Activated naive CD4-positive, alpha-beta T cell treated with anti-CD3 and anti-CD28 coated beads for 36 hours (primary cell): Measurements from ENCODE around the gene RAET1G. TPM values are rescaled to one million over a fixed set of nuclear protein-coding genes. Genes with fewer than 3 reads are reported as not detected.
"Not testable (repeated sequence)": the region's sequence is repeated elsewhere in the genome, so short reads cannot be mapped to it uniquely, and the experiment has no call there.

ENCODE experiments used
- CTCF ChIA-PET: fragments of 350-600 bp; sonication (Branson Sonifier 250); formaldehyde crosslinking; loops from one replicate; lab custom pipeline; 2021; ENCODE audit warnings: antibody characterized with exemption; lab: Charles Lee
- DNase-seq: peaks from one replicate; pipeline ENCODE4 v3.0.0-alpha.2; 2020
- H3K27ac Mint-ChIP-seq: one replicate; pipeline ENCODE4 v1.8.0; 2021; ENCODE audit warnings: mild to moderate bottlenecking, mixed read lengths
- H3K27me3 Mint-ChIP-seq: one replicate; pipeline ENCODE4 v1.8.0; 2021; ENCODE audit warnings: low read depth, mixed read lengths
- H3K36me3 Mint-ChIP-seq: one replicate; pipeline ENCODE4 v1.8.0; 2021; ENCODE audit warnings: low read depth, mixed read lengths
- H3K4me1 Mint-ChIP-seq: one replicate; pipeline ENCODE4 v1.8.0; 2021; ENCODE audit warnings: low read depth, mixed read lengths
- H3K4me3 Mint-ChIP-seq: one replicate; pipeline ENCODE4 v1.8.0; 2021; ENCODE audit warnings: mild to moderate bottlenecking, moderate library complexity, mixed read lengths
- H3K9me3 Mint-ChIP-seq: one replicate; pipeline ENCODE4 v1.8.0; 2021; ENCODE audit warnings: mixed read lengths
- intact Hi-C: fragments of 100-400 bp; cut with micrococcal nuclease; formaldehyde crosslinking; loops from one replicate; pipeline ENCODE4 v1.15.1; 2023
- total RNA-seq, 2 experiments: library from RNA; stranded (reverse); gene quantifications; one replicate each; pipeline ENCODE4 v1.2.3, GENCODE V29; 2021

The RAET1G gene
- total RNA-seq, 2 experiments from 2014 or later = not detected

- intact Hi-C loops = loop anchor here (1.0 kb wide), 6 partner anchors 21 to 216 kb away; partner anchors contain the start of gene NUP43
- peak overlapping the region; percentile 90 for H3K4me3 Mint-ChIP-seq
Observed at GRCh38 chr6:149962461-149963211, 39.7 kb upstream of the RAET1G start.

GRCh38 chr6:149961728-149962425 is 39.0 kb upstream of the RAET1G start:
- Mint-ChIP-seq H3K27me3 (peaks cover 59% of the 10 kb centered on the region), H3K36me3 (peaks cover 5% of the 10 kb centered on the region), H3K9me3 (no peaks in the 10 kb centered on the region), H3K4me1 (peaks cover 19% of the 10 kb centered on the region), H3K27ac (no peak overlapping the region), H3K4me3 (no peak overlapping the region)
- intact Hi-C loops = loop anchor here (2.0 kb wide), 1 partner anchor 55 kb away; no protein-coding TSS in a partner anchor
- CTCF ChIA-PET = interaction anchor here (0.7 to 1.1 kb wide), 4 partner anchors 22 to 74 kb away, joined by 3 to 4 read pairs (median 4); no protein-coding TSS in a partner anchor
- DNase-seq = peak; percentile 70

More at GRCh38 chr6:149962461-149963211, 39.7 kb upstream of the RAET1G start:
- Mint-ChIP-seq H3K27me3 (peaks cover 63% of the 10 kb centered on the region), H3K36me3 (peaks cover 5% of the 10 kb centered on the region), H3K27ac (no peak overlapping the region), H3K4me1 (peaks cover 19% of the 10 kb centered on the region), H3K9me3 (no peaks in the 10 kb centered on the region)
- CTCF ChIA-PET = interaction anchor here (0.8 to 1.1 kb wide), 3 partner anchors 23 to 75 kb away, joined by 3 to 4 read pairs (median 4); no protein-coding TSS in a partner anchor
- no peak for DNase-seq

GRCh38 chr6:149960488-149960887 is 37.6 kb upstream of the RAET1G start:
- Mint-ChIP-seq H3K27ac (no peak overlapping the region), H3K36me3 (peaks cover 5% of the 10 kb centered on the region), H3K27me3 (peaks cover 64% of the 10 kb centered on the region), H3K4me1 (peaks cover 19% of the 10 kb centered on the region), H3K4me3 (no peak overlapping the region), H3K9me3 (no peaks in the 10 kb centered on the region)
- DNase-seq = no peak
- CTCF ChIA-PET = interaction anchor here (1.2 to 1.6 kb wide), 2 partner anchors 47 to 56 kb away, joined by 4 to 6 read pairs; no protein-coding TSS in a partner anchor
- intact Hi-C loops = loop anchor here (2.0 kb wide), 1 partner anchor 56 kb away; no protein-coding TSS in a partner anchor

GRCh38 chr6:149959806-149960205 is 36.9 kb upstream of the RAET1G start:
- not testable (repeated sequence) for H3K27ac Mint-ChIP-seq, H3K4me3 Mint-ChIP-seq, H3K9me3 Mint-ChIP-seq, DNase-seq, H3K36me3 Mint-ChIP-seq
- CTCF ChIA-PET = interaction anchor here (1.2 to 1.6 kb wide), 2 partner anchors 47 to 57 kb away, joined by 4 to 6 read pairs; no protein-coding TSS in a partner anchor
- H3K4me1 Mint-ChIP-seq = peaks cover 19% of the 10 kb centered on the region
- intact Hi-C loops = loop anchor here (2.0 kb wide), 1 partner anchor 57 kb away; no protein-coding TSS in a partner anchor
- H3K27me3 Mint-ChIP-seq = peaks cover 63% of the 10 kb centered on the region

GRCh38 chr6:149958124-149958523 is 35.2 kb upstream of the RAET1G start:
- H3K27ac Mint-ChIP-seq, intact Hi-C loops, H3K4me3 Mint-ChIP-seq, DNase-seq, H3K9me3 Mint-ChIP-seq, H3K36me3 Mint-ChIP-seq: not testable (repeated sequence)
- Mint-ChIP-seq H3K4me1 (peaks cover 12% of the 10 kb centered on the region), H3K27me3 (peaks cover 59% of the 10 kb centered on the region)
- CTCF ChIA-PET = interaction anchor here (0.6 to 1.6 kb wide), 2 partner anchors 59 to 121 kb away, joined by 4 to 6 read pairs; no protein-coding TSS in a partner anchor

- H3K9me3 Mint-ChIP-seq, H3K27ac Mint-ChIP-seq, H3K4me3 Mint-ChIP-seq, intact Hi-C loops, H3K4me1 Mint-ChIP-seq, DNase-seq, H3K36me3 Mint-ChIP-seq: not testable (repeated sequence)
- CTCF ChIA-PET = interaction anchor here (0.7 kb wide), 1 partner anchor 33 kb away, joined by 3 read pairs; no protein-coding TSS in a partner anchor
- peaks cover 65% of the 10 kb centered on the region for H3K27me3 Mint-ChIP-seq
Observed at GRCh38 chr6:149955654-149956317, 32.9 kb upstream of the RAET1G start.

GRCh38 chr6:149954984-149955653 is 32.2 kb upstream of the RAET1G start:
- H3K9me3 Mint-ChIP-seq, CTCF ChIA-PET, intact Hi-C loops, H3K4me1 Mint-ChIP-seq, DNase-seq, H3K4me3 Mint-ChIP-seq, H3K36me3 Mint-ChIP-seq, H3K27ac Mint-ChIP-seq: not testable (repeated sequence)
- peaks cover 68% of the 10 kb centered on the region for H3K27me3 Mint-ChIP-seq

GRCh38 chr6:149954328-149954983 is 31.5 kb upstream of the RAET1G start:
- H3K4me1 Mint-ChIP-seq, H3K27ac Mint-ChIP-seq, H3K4me3 Mint-ChIP-seq, CTCF ChIA-PET, H3K9me3 Mint-ChIP-seq, H3K36me3 Mint-ChIP-seq, DNase-seq, intact Hi-C loops: not testable (repeated sequence)
- H3K27me3 Mint-ChIP-seq = peaks cover 71% of the 10 kb centered on the region

- peaks cover 68% of the 10 kb centered on the region for H3K27me3 Mint-ChIP-seq
- DNase-seq, intact Hi-C loops, CTCF ChIA-PET, H3K9me3 Mint-ChIP-seq, H3K4me3 Mint-ChIP-seq, H3K4me1 Mint-ChIP-seq, H3K27ac Mint-ChIP-seq, H3K36me3 Mint-ChIP-seq: not testable (repeated sequence)
Observed at GRCh38 chr6:149953934-149954327, 31.0 kb upstream of the RAET1G start.

- CTCF ChIA-PET = not testable (repeated sequence)
Observed at GRCh38 chr6:149953390-149953789, 30.5 kb upstream of the RAET1G start.

GRCh38 chr6:149951626-149952025 is 28.7 kb upstream of the RAET1G start:
- peaks cover 5% of the 10 kb centered on the region for H3K4me1 Mint-ChIP-seq
- intact Hi-C loops = no loop called here

More at GRCh38 chr6:149953390-149953789, 30.5 kb upstream of the RAET1G start:
- DNase-seq, H3K36me3 Mint-ChIP-seq, H3K27ac Mint-ChIP-seq, H3K4me3 Mint-ChIP-seq, H3K4me1 Mint-ChIP-seq, intact Hi-C loops, H3K9me3 Mint-ChIP-seq: not testable (repeated sequence)
- H3K27me3 Mint-ChIP-seq = peaks cover 67% of the 10 kb centered on the region

More at GRCh38 chr6:149951626-149952025, 28.7 kb upstream of the RAET1G start:
- H3K4me3 Mint-ChIP-seq = no peak overlapping the region
- no peaks in the 10 kb centered on the region for H3K9me3 Mint-ChIP-seq
- peaks cover 67% of the 10 kb centered on the region for H3K27me3 Mint-ChIP-seq
- CTCF ChIA-PET = interaction anchor here (1.2 kb wide), 1 partner anchor 65 kb away, joined by 4 read pairs; no protein-coding TSS in a partner anchor
- no peaks in the 10 kb centered on the region for H3K36me3 Mint-ChIP-seq
- H3K27ac Mint-ChIP-seq = no peak overlapping the region
- no peak for DNase-seq
